A549 (cell line): ENCODE data around the gene RAPGEF4. TPM values are rescaled to one million over a fixed set of nuclear protein-coding genes. Genes with fewer than 3 reads are reported as not detected.

Experiments used
- ATAC-seq, 2 experiments: fragments of 200-7000 bp in 1 of 2; fragments of >200 bp in 1 of 2; cut with Nextera tagmentation in 1 of 2; cut with Tn5 transposase in 1 of 2; 3 replicates each; pipeline versions ENCODE4 v1.8.0 to v1.9.1; 2018 to 2020; ENCODE audit warnings: mild to moderate bottlenecking in 1 of 2, moderate library complexity in 1 of 2
- CTCF ChIA-PET: fragments of 300-600 bp; sonication (Branson Sonifier 250); formaldehyde crosslinking; extraction: SDS; loops from one replicate; lab custom pipeline; 2021; ENCODE audit warnings: antibody characterized with exemption, inconsistent platforms; lab: Yijun Ruan, JAX
- POLR2A ChIA-PET: fragments of 350-600 bp; formaldehyde crosslinking; extraction: SDS; loops from one replicate; lab custom pipeline; 2021; ENCODE audit warnings: antibody characterized with exemption, inconsistent platforms; lab: Yijun Ruan, JAX
- DNase-seq, 2 experiments: peaks; one replicate each; pipeline versions ENCODE4 v3.0.0 to v3.0.0-alpha.2; 2011 to 2016; ENCODE audit warnings: low read depth in 1 of 2, low spot score in 1 of 2
- FAIRE-seq: peaks from 2 replicates; lab custom pipeline; 2011; peaks lifted over from hg19 to GRCh38; lab: Jason Lieb, UNC
- H3K27ac ChIP-seq, 2 experiments: fragments of >200 bp; sonication (Bioruptor Twin); formaldehyde crosslinking; 3 replicates each; pipeline ENCODE4 v1.5.1; 2016 to 2017
- H3K4me1 ChIP-seq: fragments of >200 bp; sonication (Bioruptor Twin); formaldehyde crosslinking; 3 replicates; pipeline ENCODE4 v1.6.1; 2016
- H3K4me2 ChIP-seq: fragments of >200 bp; sonication (Bioruptor Twin); formaldehyde crosslinking; 3 replicates; pipeline ENCODE4 v1.6.1; 2016
- H3K4me3 ChIP-seq: fragments of >200 bp; sonication (Bioruptor Twin); formaldehyde crosslinking; 3 replicates; pipeline ENCODE4 v1.5.1; 2016
- H3K9me3 ChIP-seq: fragments of >200 bp; sonication (Bioruptor Twin); formaldehyde crosslinking; 3 replicates; pipeline ENCODE4 v1.6.1; 2016
- BHLHE40 ChIP-seq: IDR thresholded peaks from 2 replicates; pipeline ENCODE4 v1.6.1; 2012; ENCODE audit warnings: low read depth, low read length, inconsistent platforms
- CBX8 ChIP-seq: fragments of 200-600 bp; sonication (generic); IDR thresholded peaks from 2 replicates; pipeline ENCODE4 v1.6.1; 2016
- CEBPB ChIP-seq, 2 experiments: fragments of >200 bp in 1 of 2; sonication (Bioruptor Twin) in 1 of 2; formaldehyde crosslinking in 1 of 2; IDR thresholded peaks; 2 replicates each; pipeline ENCODE4 v1.6.1; 2012 to 2016
- EHF ChIP-seq: fragments of 250-450 bp; sonication (Bioruptor Pico); IDR thresholded peaks from 2 replicates; pipeline ENCODE4 v1.5.0; 2020; ENCODE audit warnings: mild to moderate bottlenecking
- ESRRA ChIP-seq: fragments of 150-350 bp; IDR thresholded peaks from 2 replicates; pipeline ENCODE4 v1.6.1; 2014; ENCODE audit warnings: mild to moderate bottlenecking, low read length, borderline replicate concordance
- FOSL2 ChIP-seq, 2 experiments: fragments of 450-650 bp in 1 of 2; fragments of >200 bp in 1 of 2; sonication (Bioruptor Twin) in 1 of 2; formaldehyde crosslinking; IDR thresholded peaks; 2 replicates each; pipeline versions ENCODE4 v1.5.0 to v1.6.1; 2016 to 2020; ENCODE audit warnings: mild to moderate bottlenecking in 1 of 2, moderate library complexity in 1 of 2
- GATA3 ChIP-seq: IDR thresholded peaks from 2 replicates; pipeline ENCODE4 v1.6.1; 2012; ENCODE audit warnings: borderline replicate concordance
- HOXA7 ChIP-seq: fragments of 250-450 bp; sonication (Bioruptor Pico); IDR thresholded peaks from 2 replicates; pipeline ENCODE4 v1.5.0; 2020; ENCODE audit warnings: mild to moderate bottlenecking, moderate library complexity
- JUNB ChIP-seq: fragments of >200 bp; sonication (Bioruptor Twin); formaldehyde crosslinking; IDR thresholded peaks from 2 replicates; pipeline ENCODE4 v1.6.1; 2016
- MAZ ChIP-seq: fragments of 150-350 bp; IDR thresholded peaks from 2 replicates; pipeline ENCODE4 v1.6.1; 2014; ENCODE audit warnings: antibody characterized with exemption, low read depth, low read length, borderline replicate concordance
- MYC ChIP-seq: IDR thresholded peaks from 2 replicates; pipeline ENCODE4 v1.6.1; 2012; ENCODE audit warnings: mild to moderate bottlenecking, inconsistent platforms, low read length, improper control_type of control experiment, borderline replicate concordance
- POLR2AphosphoS2 ChIP-seq: conservative IDR thresholded peaks from 2 replicates; pipeline ENCODE4 v1.6.1; 2012; ENCODE audit warnings: low read length, improper control_type of control experiment, inconsistent platforms
- SMC3 ChIP-seq: fragments of >200 bp; sonication (Bioruptor Twin); formaldehyde crosslinking; IDR thresholded peaks from 3 replicates; pipeline ENCODE4 v1.6.1; 2018; ENCODE audit warnings: inconsistent platforms
- TFCP2L1 ChIP-seq: fragments of 250-450 bp; sonication (Bioruptor Pico); IDR thresholded peaks from 2 replicates; pipeline ENCODE4 v1.5.0; 2021; ENCODE audit warnings: mild to moderate bottlenecking
- ZC3H11A ChIP-seq: fragments of 450-650 bp; IDR thresholded peaks from 2 replicates; pipeline ENCODE4 v1.6.1; 2014; ENCODE audit warnings: antibody characterized with exemption, mild to moderate bottlenecking
- WGBS: methylation state at CpG from one replicate; pipeline ENCODE4 v1.1.6; 2017; ENCODE audit errors: missing lambda C conversion rate; 5-methylcytosine and 5-hydroxymethylcytosine counted together
- polyA plus RNA-seq, 4 experiments: library from polyadenylated mRNA; depleted of rRNA in 3 of 4; stranded (reverse); fragments of >200 nt; fragmentation: RNase III in 1 of 4; extraction: RNeasy Plus Mini Kit Qiagen cat#74134 plus additional on column Dnase treatment in 1 of 4; gene quantifications; 2 replicates in 3 of 4; 3 replicates in 1 of 4; pipeline ENCODE4 v1.2.3, GENCODE V29; 2011 to 2017
- TF ChIP-seq, protein P1 (sequence below): fragments of 150-350 bp; IDR thresholded peaks from 2 replicates; pipeline ENCODE4 v1.6.1; 2014; ENCODE audit warnings: low read depth, mild to moderate bottlenecking, low read length
- TF ChIP-seq, protein P2 (sequence below): IDR thresholded peaks from 2 replicates; pipeline ENCODE4 v1.6.1; 2012; ENCODE audit warnings: low read depth, borderline replicate concordance
- TF ChIP-seq, protein P3 (sequence below): IDR thresholded peaks from 2 replicates; pipeline ENCODE4 v1.6.1; 2012
- TF ChIP-seq, protein P4 (sequence below): IDR thresholded peaks from 2 replicates; pipeline ENCODE4 v1.6.1; 2012
- TF ChIP-seq, protein P5 (sequence below): fragments of 250-450 bp; sonication (Bioruptor Pico); IDR thresholded peaks from 2 replicates; pipeline ENCODE4 v1.5.0; 2020; ENCODE audit warnings: low read depth, mild to moderate bottlenecking, moderate library complexity

Gene RAPGEF4
- polyA plus RNA-seq, 2 of the 4 experiments (the other 2 are of a cell fraction), result 0.18 to 1.1 TPM

DNA sequence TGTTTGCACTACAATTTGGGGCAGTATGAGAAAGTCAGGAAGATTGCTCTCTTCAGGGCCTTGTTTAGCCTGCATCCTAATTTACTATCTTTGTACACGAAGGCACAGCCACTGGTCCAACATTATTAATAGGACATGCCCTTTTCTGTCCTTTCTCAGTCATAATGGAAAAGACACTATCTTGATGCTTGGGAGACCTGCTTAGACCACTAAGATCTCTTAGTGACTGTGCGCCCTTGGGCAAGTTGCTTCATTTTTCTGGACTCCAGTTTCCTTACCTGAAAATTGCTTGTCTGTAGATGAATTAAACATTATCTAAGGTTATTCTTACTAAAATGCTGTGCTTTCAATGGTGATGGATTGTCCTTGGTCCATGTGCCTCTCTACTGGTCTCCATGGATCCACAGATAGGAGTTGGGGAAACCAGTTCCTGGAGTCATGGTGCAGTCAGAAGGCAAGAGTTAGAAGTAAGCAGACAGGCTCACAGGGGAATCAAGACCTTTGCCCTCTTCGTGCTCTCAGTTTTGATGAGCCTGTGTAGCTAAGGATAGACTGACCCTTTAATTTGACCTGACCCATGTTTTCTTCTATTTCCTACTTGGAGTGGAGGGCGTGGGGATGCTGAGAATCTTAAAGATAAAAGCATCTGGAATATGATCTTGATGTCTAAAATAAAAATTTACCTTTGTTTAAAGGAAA, 114.0 kb downstream of the RAPGEF4 start (continued):
- TF ChIP-seq CEBPB (IDR thresholded peaks at IDR 0.05) (no peak), MAZ (no peak), MYC (no peak)
- TF ChIP-seq, all 56 proteins: peak for 0

DNA sequence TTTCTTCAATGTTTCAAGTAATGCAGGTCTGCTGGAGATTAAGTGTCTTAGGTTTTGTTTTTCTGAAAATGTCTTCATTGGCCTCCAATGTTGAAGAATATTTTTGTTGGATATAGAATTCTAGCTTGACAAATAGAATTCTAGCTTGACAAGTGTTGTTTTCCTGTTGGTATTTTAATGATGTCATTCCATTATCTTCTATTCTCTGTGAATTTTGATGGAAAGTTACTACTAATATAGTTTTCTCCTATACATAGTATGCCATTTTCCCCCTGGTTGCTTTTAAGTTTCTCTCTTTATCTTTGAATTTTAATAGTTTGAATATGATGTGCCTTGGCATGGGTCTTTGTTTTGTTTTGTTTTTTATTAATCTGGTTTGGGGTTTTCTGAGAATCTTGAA, 119.9 kb downstream of the RAPGEF4 start:
- ATAC-seq (no peak), DNase-seq (no peak), FAIRE-seq (no peak)
- ChIA-PET CTCF (interaction anchor here (0.5 to 1.0 kb wide), 2 partner anchors 76 to 78 kb away, joined by 3 read pairs; no protein-coding TSS in a partner anchor), POLR2A (no interaction called here)
- no peaks in the 10 kb centered on the region; the same call in 2 of the 3 replicates for H3K4me1 ChIP-seq
- H3K4me2 ChIP-seq, result no peak overlapping the region
- no peak overlapping the region for H3K27ac ChIP-seq
- H3K4me3 ChIP-seq, result no peak overlapping the region
- H3K9me3 ChIP-seq, result no peaks in the 10 kb centered on the region
- TF ChIP-seq POLR2AphosphoS2 (no peak), TFCP2L1 (CRISPR knock-in tag) (no peak), JUNB (no peak), CBX8 (no peak), EHF (no peak), SMC3 (no peak), HOXA7 (no peak), MYC (no peak), ESRRA (no peak), GATA3 (no peak)
- TF ChIP-seq, protein P1, sequence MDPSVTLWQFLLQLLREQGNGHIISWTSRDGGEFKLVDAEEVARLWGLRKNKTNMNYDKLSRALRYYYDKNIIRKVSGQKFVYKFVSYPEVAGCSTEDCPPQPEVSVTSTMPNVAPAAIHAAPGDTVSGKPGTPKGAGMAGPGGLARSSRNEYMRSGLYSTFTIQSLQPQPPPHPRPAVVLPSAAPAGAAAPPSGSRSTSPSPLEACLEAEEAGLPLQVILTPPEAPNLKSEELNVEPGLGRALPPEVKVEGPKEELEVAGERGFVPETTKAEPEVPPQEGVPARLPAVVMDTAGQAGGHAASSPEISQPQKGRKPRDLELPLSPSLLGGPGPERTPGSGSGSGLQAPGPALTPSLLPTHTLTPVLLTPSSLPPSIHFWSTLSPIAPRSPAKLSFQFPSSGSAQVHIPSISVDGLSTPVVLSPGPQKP, result no peak
- TF ChIP-seq, protein P2, sequence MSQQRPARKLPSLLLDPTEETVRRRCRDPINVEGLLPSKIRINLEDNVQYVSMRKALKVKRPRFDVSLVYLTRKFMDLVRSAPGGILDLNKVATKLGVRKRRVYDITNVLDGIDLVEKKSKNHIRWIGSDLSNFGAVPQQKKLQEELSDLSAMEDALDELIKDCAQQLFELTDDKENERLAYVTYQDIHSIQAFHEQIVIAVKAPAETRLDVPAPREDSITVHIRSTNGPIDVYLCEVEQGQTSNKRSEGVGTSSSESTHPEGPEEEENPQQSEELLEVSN, result no peak

DNA sequence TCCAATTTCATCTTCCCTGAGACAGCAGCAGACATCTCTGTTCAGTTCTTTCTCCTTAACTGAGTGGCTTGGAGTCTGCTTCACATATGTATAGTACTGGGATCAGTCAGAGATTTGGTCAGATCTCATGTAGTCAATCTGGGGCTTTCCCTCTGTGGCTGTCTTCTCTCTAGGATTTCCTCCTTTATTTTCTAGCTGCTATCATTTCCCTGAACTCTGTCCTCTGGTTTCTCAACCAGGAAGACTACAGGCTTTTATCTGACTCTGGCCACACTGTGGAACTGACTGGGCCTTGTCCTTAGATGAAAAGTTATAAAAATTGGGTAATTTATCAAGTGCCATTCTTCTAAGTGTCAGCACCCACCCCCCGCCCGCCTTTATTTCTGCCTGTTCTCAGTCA, 121.0 kb downstream of the RAPGEF4 start:
- Histone ChIP-seq H3K9me3 (no peaks in the 10 kb centered on the region), H3K4me1 (no peaks in the 10 kb centered on the region; the same call in 2 of the 3 replicates), H3K27ac (no peak overlapping the region), H3K4me3 (no peak overlapping the region), H3K4me2 (no peak overlapping the region)
- WGBS, result 96% methylated on average over 2 of the region's 2 CpGs
- DNase-seq (no peak), ATAC-seq (no peak), FAIRE-seq (no peak)
- POLR2A ChIA-PET, result no interaction called here
- TF ChIP-seq, protein P3, sequence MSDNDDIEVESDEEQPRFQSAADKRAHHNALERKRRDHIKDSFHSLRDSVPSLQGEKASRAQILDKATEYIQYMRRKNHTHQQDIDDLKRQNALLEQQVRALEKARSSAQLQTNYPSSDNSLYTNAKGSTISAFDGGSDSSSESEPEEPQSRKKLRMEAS, result no peak
- TF ChIP-seq BHLHE40 (no peak), MAZ (no peak), EHF (no peak), FOSL2 (IDR thresholded peaks at IDR 0.05) (no peak), FOSL2 (CRISPR knock-in tag; IDR thresholded peaks at IDR 0.05) (no peak), ZC3H11A (no peak)
- TF ChIP-seq, protein P4, sequence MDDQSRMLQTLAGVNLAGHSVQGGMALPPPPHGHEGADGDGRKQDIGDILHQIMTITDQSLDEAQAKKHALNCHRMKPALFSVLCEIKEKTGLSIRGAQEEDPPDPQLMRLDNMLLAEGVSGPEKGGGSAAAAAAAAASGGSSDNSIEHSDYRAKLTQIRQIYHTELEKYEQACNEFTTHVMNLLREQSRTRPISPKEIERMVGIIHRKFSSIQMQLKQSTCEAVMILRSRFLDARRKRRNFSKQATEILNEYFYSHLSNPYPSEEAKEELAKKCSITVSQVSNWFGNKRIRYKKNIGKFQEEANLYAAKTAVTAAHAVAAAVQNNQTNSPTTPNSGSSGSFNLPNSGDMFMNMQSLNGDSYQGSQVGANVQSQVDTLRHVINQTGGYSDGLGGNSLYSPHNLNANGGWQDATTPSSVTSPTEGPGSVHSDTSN, result no peak
- TF ChIP-seq, protein P5, sequence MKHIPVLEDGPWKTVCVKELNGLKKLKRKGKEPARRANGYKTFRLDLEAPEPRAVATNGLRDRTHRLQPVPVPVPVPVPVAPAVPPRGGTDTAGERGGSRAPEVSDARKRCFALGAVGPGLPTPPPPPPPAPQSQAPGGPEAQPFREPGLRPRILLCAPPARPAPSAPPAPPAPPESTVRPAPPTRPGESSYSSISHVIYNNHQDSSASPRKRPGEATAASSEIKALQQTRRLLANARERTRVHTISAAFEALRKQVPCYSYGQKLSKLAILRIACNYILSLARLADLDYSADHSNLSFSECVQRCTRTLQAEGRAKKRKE, result no peak
- CTCF ChIA-PET, result interaction anchor here (0.6 to 2.4 kb wide), 3 partner anchors 63 to 545 kb away, joined by 3 to 9 read pairs (median 4); no protein-coding TSS in a partner anchor
